ENCODE data around the gene LIPC. TPM values are rescaled to one million over a fixed set of nuclear protein-coding genes. Genes with fewer than 3 reads are reported as not detected.

LIPC gene
- total RNA-seq, 3 donors from 2014 or later, result 2.3 to 9.3 (median 3.4) TPM

- DNase-seq (no peak), ATAC-seq (no peak)
Measured at GRCh38 chr15:58523634-58524033, 91.8 kb downstream of the LIPC start.

GRCh38 chr15:58524247-58524646 is 92.5 kb downstream of the LIPC start:
- DNase-seq, result no peak
- TF ChIP-seq CTCF (IDR thresholded peaks at IDR 0.05), result no peak
- intact Hi-C loops (cut with DNase I, micrococcal nuclease), result no loop called here

More at GRCh38 chr15:58523634-58524033, 91.8 kb downstream of the LIPC start:
- no peak for TF ChIP-seq CTCF (IDR thresholded peaks at IDR 0.05)
- Histone ChIP-seq H3K4me1 (ENCODE audit: low read depth) (peaks cover 5% of the 10 kb centered on the region), H3K9me3 (no peaks in the 10 kb centered on the region), H3K36me3 (ENCODE audit: low read depth) (no peaks in the 10 kb centered on the region), H3K4me3 (no peak overlapping the region)
- intact Hi-C loops (cut with DNase I, micrococcal nuclease), result no loop called here

GRCh38 chr15:58525991-58526421 is 94.2 kb downstream of the LIPC start:
- no peak for DNase-seq
- no peaks in the 10 kb centered on the region for H3K36me3 ChIP-seq (ENCODE audit: low read depth)
- no peaks in the 10 kb centered on the region for H3K9me3 ChIP-seq
- ATAC-seq, result no peak
- H3K4me1 ChIP-seq (ENCODE audit: low read depth), result peaks cover 8% of the 10 kb centered on the region
- H3K4me3 ChIP-seq, result no peak overlapping the region
- intact Hi-C loops (cut with DNase I, micrococcal nuclease), result no loop called here
- TF ChIP-seq CTCF (IDR thresholded peaks at IDR 0.05), result no peak

More at GRCh38 chr15:58524247-58524646, 92.5 kb downstream of the LIPC start:
- no peak overlapping the region for H3K4me3 ChIP-seq
- H3K9me3 ChIP-seq, result no peaks in the 10 kb centered on the region
- no peaks in the 10 kb centered on the region for H3K36me3 ChIP-seq (ENCODE audit: low read depth)
- ATAC-seq, result no peak
- H3K4me1 ChIP-seq (ENCODE audit: low read depth), result peaks cover 5% of the 10 kb centered on the region

GRCh38 chr15:58526647-58527192 is 94.9 kb downstream of the LIPC start:
- Histone ChIP-seq H3K9me3 (no peaks in the 10 kb centered on the region), H3K4me3 (no peak overlapping the region), H3K4me1 (ENCODE audit: low read depth) (peaks cover 8% of the 10 kb centered on the region), H3K36me3 (ENCODE audit: low read depth) (no peaks in the 10 kb centered on the region)
- DNase-seq, result no peak
- no peak for TF ChIP-seq CTCF (IDR thresholded peaks at IDR 0.05)
- ATAC-seq, result no peak
- intact Hi-C loops (cut with DNase I, micrococcal nuclease), result no loop called here

- ATAC-seq (no peak), DNase-seq (no peak)
- H3K4me1 ChIP-seq (ENCODE audit: low read depth), result peaks cover 8% of the 10 kb centered on the region
- H3K4me3 ChIP-seq, result no peak overlapping the region
- H3K9me3 ChIP-seq, result no peaks in the 10 kb centered on the region
- intact Hi-C loops (cut with DNase I, micrococcal nuclease), result no loop called here
- no peaks in the 10 kb centered on the region for H3K36me3 ChIP-seq (ENCODE audit: low read depth)
- TF ChIP-seq CTCF (IDR thresholded peaks at IDR 0.05), result no peak
Measured at GRCh38 chr15:58527573-58528187, 95.9 kb downstream of the LIPC start.
